Measurements from ENCODE around the gene GLDC.

DNA sequence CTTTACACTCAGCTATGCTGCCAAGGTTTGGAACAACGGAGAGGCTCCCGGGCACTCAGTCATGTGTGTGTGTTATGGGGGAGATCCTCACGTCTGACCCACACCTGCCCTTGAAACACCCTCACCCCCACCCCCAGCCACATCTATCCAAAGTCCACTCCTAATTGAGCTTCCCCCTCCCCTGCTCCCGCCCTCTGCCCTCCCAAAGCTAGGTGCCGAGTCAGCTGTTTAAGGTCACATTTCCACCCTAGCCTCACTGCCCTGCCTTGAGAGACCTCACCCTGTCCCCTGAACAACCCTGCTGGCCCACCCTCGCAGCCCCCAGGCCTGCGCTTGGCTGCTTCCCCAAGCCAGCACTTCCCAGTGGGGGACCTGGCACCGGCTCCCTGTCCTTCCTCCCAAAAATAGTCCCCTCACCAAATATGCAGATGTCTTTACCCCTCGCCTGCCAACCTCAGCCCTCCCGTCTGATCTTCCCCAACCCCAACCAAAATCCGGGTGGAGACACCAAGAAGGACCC lies 36.0 kb downstream of the GLDC start:
- TF ChIP-seq, protein P1, sequence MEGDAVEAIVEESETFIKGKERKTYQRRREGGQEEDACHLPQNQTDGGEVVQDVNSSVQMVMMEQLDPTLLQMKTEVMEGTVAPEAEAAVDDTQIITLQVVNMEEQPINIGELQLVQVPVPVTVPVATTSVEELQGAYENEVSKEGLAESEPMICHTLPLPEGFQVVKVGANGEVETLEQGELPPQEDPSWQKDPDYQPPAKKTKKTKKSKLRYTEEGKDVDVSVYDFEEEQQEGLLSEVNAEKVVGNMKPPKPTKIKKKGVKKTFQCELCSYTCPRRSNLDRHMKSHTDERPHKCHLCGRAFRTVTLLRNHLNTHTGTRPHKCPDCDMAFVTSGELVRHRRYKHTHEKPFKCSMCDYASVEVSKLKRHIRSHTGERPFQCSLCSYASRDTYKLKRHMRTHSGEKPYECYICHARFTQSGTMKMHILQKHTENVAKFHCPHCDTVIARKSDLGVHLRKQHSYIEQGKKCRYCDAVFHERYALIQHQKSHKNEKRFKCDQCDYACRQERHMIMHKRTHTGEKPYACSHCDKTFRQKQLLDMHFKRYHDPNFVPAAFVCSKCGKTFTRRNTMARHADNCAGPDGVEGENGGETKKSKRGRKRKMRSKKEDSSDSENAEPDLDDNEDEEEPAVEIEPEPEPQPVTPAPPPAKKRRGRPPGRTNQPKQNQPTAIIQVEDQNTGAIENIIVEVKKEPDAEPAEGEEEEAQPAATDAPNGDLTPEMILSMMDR (IDR thresholded peaks at IDR 0.05): no peak
- no peak for TF ChIP-seq ZFX (IDR thresholded peaks at IDR 0.05; ENCODE audit: borderline replicate concordance)

All from 22Rv1 (cell line).